HG03103 (cell line): Measurements from ENCODE around the gene SARNP.
"Not testable (repeated sequence)": the region's sequence is repeated elsewhere in the genome, so short reads cannot be mapped to it uniquely, and the experiment has no call there.

Experiments
- ATAC-seq: cut with Tn5 transposase; IDR thresholded peaks from one replicate; pipeline ENCODE4 v1.9.1; 2021; ENCODE audit warnings: low read depth; ENCODE audit not compliant: unreplicated experiment

SARNP gene

GRCh38 chr12:55809274-55809673 is 8.2 kb downstream of the SARNP start:
- no peak for ATAC-seq

- no peak for ATAC-seq
Measured at GRCh38 chr12:55806982-55807381, 10.5 kb downstream of the SARNP start.

- ATAC-seq: no peak
Measured at GRCh38 chr12:55797550-55797949, 20.0 kb downstream of the SARNP start.

- ATAC-seq: no peak
Measured at GRCh38 chr12:55797068-55797467, 20.5 kb downstream of the SARNP start.

GRCh38 chr12:55795950-55796349 is 21.6 kb downstream of the SARNP start:
- no peak for ATAC-seq

- no peak for ATAC-seq
Measured at GRCh38 chr12:55789893-55790292, 27.6 kb downstream of the SARNP start.

- ATAC-seq: no peak
Measured at GRCh38 chr12:55789171-55789570, 28.4 kb downstream of the SARNP start.

- no peak for ATAC-seq
Measured at GRCh38 chr12:55788546-55788945, 29.0 kb downstream of the SARNP start.

- no peak for ATAC-seq
Measured at GRCh38 chr12:55780685-55781084, 36.8 kb downstream of the SARNP start.

- ATAC-seq: no peak
Measured at GRCh38 chr12:55777856-55778255, 39.7 kb downstream of the SARNP start.

GRCh38 chr12:55771736-55772135 is 45.8 kb downstream of the SARNP start:
- no peak for ATAC-seq

GRCh38 chr12:55767156-55767555 is 50.4 kb downstream of the SARNP start:
- ATAC-seq: no peak

GRCh38 chr12:55765736-55766290 is 51.7 kb downstream of the SARNP start:
- ATAC-seq: no peak

- ATAC-seq: no peak
Measured at GRCh38 chr12:55762646-55763045, 54.9 kb downstream of the SARNP start.

GRCh38 chr12:55760663-55761062 is 56.9 kb downstream of the SARNP start:
- ATAC-seq: no peak

- ATAC-seq: not testable (repeated sequence)
Measured at GRCh38 chr12:55758575-55758974, 58.9 kb downstream of the SARNP start.

GRCh38 chr12:55757701-55758100 is 59.8 kb downstream of the SARNP start:
- no peak for ATAC-seq

- no peak for ATAC-seq
Measured at GRCh38 chr12:55755246-55755645, 62.3 kb downstream of the SARNP start.

- ATAC-seq: no peak
Measured at GRCh38 chr12:55748230-55748993, 69.1 kb downstream of the SARNP start.

- ATAC-seq: no peak
Measured at GRCh38 chr12:55746913-55747231, 70.7 kb downstream of the SARNP start.

- ATAC-seq: no peak
Measured at GRCh38 chr12:55746174-55746912, 71.2 kb downstream of the SARNP start.
